Liver (tissue), 9 donors: ENCODE data around the gene TMEM45B. TPM values are rescaled to one million over a fixed set of nuclear protein-coding genes. Genes with fewer than 3 reads are reported as not detected.
"Not testable (repeated sequence)": the region's sequence is repeated elsewhere in the genome, so short reads cannot be mapped to it uniquely, and the experiment has no call there.

Experiments used
- DNase-seq: peaks from one replicate; pipeline ENCODE4 v3.0.0-alpha.2; 2017; ENCODE audit warnings: low spot score
- H3K27ac ChIP-seq, 2 donors: one replicate each; pipeline ENCODE4 v1.7.0; 2013; ENCODE audit warnings: inconsistent platforms in 2 of 2, low read length in 2 of 2, control low read depth in 1 of 2, low read depth in 1 of 2, mild to moderate bottlenecking in 1 of 2
- H3K27me3 ChIP-seq, 4 donors: one replicate each; pipeline versions ENCODE4 v1.6.1 to v1.7.0; 2013; ENCODE audit warnings: low read length in 3 of 4, inconsistent platforms in 1 of 4, mild to moderate bottlenecking in 1 of 4, moderate library complexity in 1 of 4; ENCODE audit not compliant: control insufficient read depth in 4 of 4, insufficient read depth in 4 of 4
- H3K36me3 ChIP-seq, 4 donors: one replicate each; pipeline versions ENCODE4 v1.6.1 to v1.7.0; 2013; ENCODE audit warnings: low read length in 3 of 4, mild to moderate bottlenecking in 3 of 4, low read depth in 1 of 4, moderate library complexity in 1 of 4; ENCODE audit not compliant: control insufficient read depth in 4 of 4, insufficient read depth in 3 of 4
- H3K4me1 ChIP-seq, 4 donors: one replicate each; pipeline versions ENCODE4 v1.6.1 to v1.7.0; 2013; ENCODE audit warnings: low read length in 3 of 4, mild to moderate bottlenecking in 3 of 4, moderate library complexity in 1 of 4; ENCODE audit not compliant: control insufficient read depth in 4 of 4, insufficient read depth in 4 of 4
- H3K4me3 ChIP-seq, 3 donors: one replicate each; pipeline versions ENCODE4 v1.6.1 to v1.7.0; 2013; ENCODE audit warnings: low read length in 3 of 3, control low read depth in 1 of 3, low read depth in 1 of 3, mild to moderate bottlenecking in 1 of 3
- H3K9ac ChIP-seq, 2 donors: one replicate each; pipeline ENCODE4 v1.7.0; 2013; ENCODE audit warnings: low read length in 2 of 2, mild to moderate bottlenecking in 2 of 2, moderate library complexity in 2 of 2, control low read depth in 1 of 2, low read depth in 1 of 2
- H3K9me3 ChIP-seq, 4 donors: one replicate each; pipeline versions ENCODE4 v1.6.1 to v1.7.0; 2013; ENCODE audit warnings: low read length in 3 of 4; ENCODE audit not compliant: control insufficient read depth in 4 of 4
- ATF3 ChIP-seq: IDR thresholded peaks from 2 replicates; pipeline ENCODE4 v1.6.1; 2016; ENCODE audit warnings: antibody characterized with exemption
- CTCF ChIP-seq: fragments of 150-350 bp; IDR thresholded peaks from 2 replicates; pipeline ENCODE4 v1.5.1; 2017; ENCODE audit warnings: improper control_type of control experiment, low read depth, low read length; ENCODE audit not compliant: missing input control
- EGR1 ChIP-seq, 2 donors: IDR thresholded peaks; 2 replicates each; pipeline ENCODE4 v1.6.1; 2016 to 2018; ENCODE audit warnings: antibody characterized with exemption in 2 of 2, low read depth in 2 of 2
- FOXA1 ChIP-seq: IDR thresholded peaks from 2 replicates; pipeline ENCODE4 v1.6.1; 2016; ENCODE audit warnings: antibody characterized with exemption
- FOXA2 ChIP-seq: IDR thresholded peaks from 2 replicates; pipeline ENCODE4 v1.6.1; 2016; ENCODE audit warnings: antibody characterized with exemption
- GABPA ChIP-seq, 2 donors: IDR thresholded peaks in 1 of 2; conservative IDR thresholded peaks in 1 of 2; 2 replicates each; pipeline ENCODE4 v1.6.1; 2016; ENCODE audit warnings: antibody characterized with exemption in 2 of 2, mild to moderate bottlenecking in 1 of 2, moderate library complexity in 1 of 2
- HNF4A ChIP-seq, 2 donors: conservative IDR thresholded peaks; 2 replicates each; pipeline ENCODE4 v1.6.1; 2016; ENCODE audit warnings: antibody characterized with exemption in 2 of 2, mild to moderate bottlenecking in 2 of 2
- HNF4G ChIP-seq: IDR thresholded peaks from 2 replicates; pipeline ENCODE4 v1.6.1; 2016; ENCODE audit warnings: antibody characterized with exemption
- JUND ChIP-seq, 2 donors: IDR thresholded peaks; 2 replicates each; pipeline ENCODE4 v1.6.1; 2016; ENCODE audit warnings: antibody characterized with exemption in 2 of 2
- MAX ChIP-seq: IDR thresholded peaks from 2 replicates; pipeline ENCODE4 v1.6.1; 2016; ENCODE audit warnings: antibody characterized with exemption
- NR2F2 ChIP-seq: IDR thresholded peaks from 2 replicates; pipeline ENCODE4 v1.6.1; 2016; ENCODE audit warnings: antibody characterized with exemption
- RAD21 ChIP-seq, 2 donors: IDR thresholded peaks; 2 replicates each; pipeline ENCODE4 v1.6.1; 2016; ENCODE audit warnings: antibody characterized with exemption in 2 of 2, mild to moderate bottlenecking in 2 of 2
- REST ChIP-seq: IDR thresholded peaks from 2 replicates; pipeline ENCODE4 v1.6.1; 2016; ENCODE audit warnings: antibody characterized with exemption, mild to moderate bottlenecking
- RXRA ChIP-seq, 2 donors: IDR thresholded peaks; 2 replicates each; pipeline ENCODE4 v1.6.1; 2017 to 2018; ENCODE audit warnings: antibody characterized with exemption in 2 of 2, mild to moderate bottlenecking in 1 of 2
- SP1 ChIP-seq: IDR thresholded peaks from 2 replicates; pipeline ENCODE4 v1.6.1; 2018; ENCODE audit warnings: antibody characterized with exemption, mild to moderate bottlenecking
- TAF1 ChIP-seq: conservative IDR thresholded peaks from 2 replicates; pipeline ENCODE4 v1.6.1; 2016; ENCODE audit warnings: antibody characterized with exemption, mild to moderate bottlenecking
- YY1 ChIP-seq: IDR thresholded peaks from 2 replicates; pipeline ENCODE4 v1.6.1; 2016; ENCODE audit warnings: antibody characterized with exemption, mild to moderate bottlenecking
- ZBTB33 ChIP-seq: IDR thresholded peaks from 2 replicates; pipeline ENCODE4 v1.6.1; 2016; ENCODE audit warnings: antibody characterized with exemption
- WGBS: extraction: QIAGEN DNeasy Blood & Tissue Kit; methylation state at CpG from one replicate; pipeline ENCODE4 v1.1.7; 2013; 5-methylcytosine and 5-hydroxymethylcytosine counted together
- polyA plus RNA-seq, 2 donors: library from polyadenylated mRNA; stranded (reverse) in 1 of 2; unstranded in 1 of 2; fragments of 200-250 nt in 1 of 2; fragments of >200 nt in 1 of 2; fragmentation: Nextera tagmentation in 1 of 2; extraction: Ambion mirVana in 1 of 2; gene quantifications; one replicate each; pipeline versions ENCODE4 v1.2.1 to v1.2.3, GENCODE V29; 2013 to 2015
- total RNA-seq, 2 donors: library from RNA; depleted of rRNA; stranded (reverse); fragments of >200 nt; gene quantifications; one replicate each; pipeline ENCODE4 v1.2.3, GENCODE V29; 2014
- donor health status: healthy.
- donor health status: healthy.
- donor health status: healthy.
- donor health status: healthy.
- donor health status: healthy.

The TMEM45B gene
- total and polyA plus RNA-seq, 4 donors: 5.5 to 23.7 (median 6.7) TPM

GRCh38 chr11:129771456-129771855 lies 44.2 kb upstream of the TMEM45B start:
- WGBS: 51% methylated on average over 1 of the region's 1 CpG
- DNase-seq, H3K27me3 ChIP-seq: not testable (repeated sequence)

GRCh38 chr11:129778877-129779276 lies 36.8 kb upstream of the TMEM45B start:
- H3K27ac ChIP-seq: no peak overlapping the region
- H3K36me3 ChIP-seq: no peaks in the 10 kb centered on the region
- H3K4me3 ChIP-seq: no peak overlapping the region
- H3K27me3 ChIP-seq: no peaks in the 10 kb centered on the region
- no peaks in the 10 kb centered on the region for H3K4me1 ChIP-seq
- TF ChIP-seq GABPA (IDR thresholded peaks at IDR 0.05 in 1 of 2, conservative IDR thresholded peaks at IDR 0.05 in 1 of 2) (no peak), HNF4G (no peak), MAX (no peak), TAF1 (no peak), RXRA (IDR thresholded peaks at IDR 0.05) (no peak), EGR1 (IDR thresholded peaks at IDR 0.05; ENCODE audit: low read depth in 2 of 2) (no peak), ZBTB33 (no peak), SP1 (no peak), HNF4A (conservative IDR thresholded peaks at IDR 0.05) (no peak), NR2F2 (no peak), CTCF (no peak), FOXA1 (no peak)
- no peaks in the 10 kb centered on the region for H3K9me3 ChIP-seq
- WGBS: 83% methylated on average over 5 of the region's 5 CpGs
- H3K9ac ChIP-seq: no peak overlapping the region
- DNase-seq: no peak

More at GRCh38 chr11:129771456-129771855, 44.2 kb upstream of the TMEM45B start:
- H3K27ac ChIP-seq, H3K9ac ChIP-seq, H3K9me3 ChIP-seq, H3K4me3 ChIP-seq, H3K36me3 ChIP-seq: not testable (repeated sequence)
- peaks cover 1 to 12% (median 7%) of the 10 kb centered on the region in 4 donors for H3K4me1 ChIP-seq
- TF ChIP-seq HNF4A (conservative IDR thresholded peaks at IDR 0.05): peak; percentile 5 to 20
- peak in 1 of 2 donors; percentile 41 for TF ChIP-seq RAD21 (IDR thresholded peaks at IDR 0.05)

- Histone ChIP-seq H3K4me3 (no peak overlapping the region), H3K4me1 (no peaks in the 10 kb centered on the region), H3K36me3 (no peaks in the 10 kb centered on the region), H3K27me3 (no peaks in the 10 kb centered on the region), H3K9ac (no peak overlapping the region), H3K27ac (no peak overlapping the region), H3K9me3 (no peaks in the 10 kb centered on the region)
- DNase-seq: no peak
- WGBS: 85% methylated on average over 3 of the region's 3 CpGs
- TF ChIP-seq TAF1 (no peak), REST (no peak), ATF3 (no peak), HNF4A (conservative IDR thresholded peaks at IDR 0.05) (no peak), RXRA (IDR thresholded peaks at IDR 0.05) (no peak), RAD21 (IDR thresholded peaks at IDR 0.05) (no peak), FOXA2 (no peak), MAX (no peak), EGR1 (IDR thresholded peaks at IDR 0.05; ENCODE audit: low read depth in 2 of 2) (no peak), HNF4G (no peak), ZBTB33 (no peak), YY1 (no peak), GABPA (IDR thresholded peaks at IDR 0.05 in 1 of 2, conservative IDR thresholded peaks at IDR 0.05 in 1 of 2) (no peak), JUND (IDR thresholded peaks at IDR 0.05) (no peak)
Observed at GRCh38 chr11:129779342-129779741, 36.3 kb upstream of the TMEM45B start.
